ENCODE measurements around the gene FBXO9. TPM values are rescaled to one million over a fixed set of nuclear protein-coding genes. Genes with fewer than 3 reads are reported as not detected.
A peak's percentile ranks its signal among the peaks of the same experiment; 100 is the strongest.

FBXO9 gene
- total and polyA plus RNA-seq, 10 of the 15 experiments (the other 5 are each of a cell fraction or from before 2014, with no cell fraction given), result 9.9 to 68.9 (median 31.3) TPM

DNA sequence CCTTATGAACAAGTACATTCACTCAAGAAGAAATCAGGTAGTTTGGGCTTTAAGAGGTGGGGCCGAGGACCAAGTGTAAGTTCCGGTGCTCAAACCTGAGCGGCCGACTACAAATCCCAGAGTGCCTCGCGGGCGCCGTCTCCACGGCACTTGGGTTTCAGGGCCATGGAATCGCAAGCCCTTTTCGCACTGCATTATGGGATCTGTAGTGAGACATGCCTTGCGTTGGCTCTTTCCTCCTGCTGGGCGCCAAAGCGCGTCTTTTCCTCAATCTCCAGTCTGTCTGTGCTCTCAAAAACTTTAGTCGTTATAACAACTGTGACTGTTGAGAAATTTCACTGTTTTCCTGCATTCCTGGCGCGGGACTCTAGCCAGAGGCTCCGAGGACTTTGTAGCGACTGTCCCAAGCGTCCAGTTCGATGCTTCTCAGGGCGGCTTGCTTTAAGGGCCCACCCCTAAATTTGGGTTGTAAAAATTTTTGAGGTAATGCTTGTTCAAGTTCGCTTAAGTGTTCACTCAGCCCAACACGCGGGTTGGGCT, 408 bp upstream of the FBXO9 start (continued):
- TF ChIP-seq EED (IDR thresholded peaks at IDR 0.05; ENCODE audit: low read depth) (0 out of 2 replicates have a peak, but pooled peaks have one; percentile 17), MXI1 (IDR thresholded peaks at IDR 0.05; ENCODE audit: low read depth, low read length) (peak; percentile 64; the same call in 1 of the 2 replicates), NR2C1 (IDR thresholded peaks at IDR 0.05) (peak; percentile 76), ZNF24 (IDR thresholded peaks at IDR 0.05) (no peak), SREBF1 (IDR thresholded peaks at IDR 0.05; ENCODE audit: low read length) (peak; percentile 62)
- TF ChIP-seq, protein P1, sequence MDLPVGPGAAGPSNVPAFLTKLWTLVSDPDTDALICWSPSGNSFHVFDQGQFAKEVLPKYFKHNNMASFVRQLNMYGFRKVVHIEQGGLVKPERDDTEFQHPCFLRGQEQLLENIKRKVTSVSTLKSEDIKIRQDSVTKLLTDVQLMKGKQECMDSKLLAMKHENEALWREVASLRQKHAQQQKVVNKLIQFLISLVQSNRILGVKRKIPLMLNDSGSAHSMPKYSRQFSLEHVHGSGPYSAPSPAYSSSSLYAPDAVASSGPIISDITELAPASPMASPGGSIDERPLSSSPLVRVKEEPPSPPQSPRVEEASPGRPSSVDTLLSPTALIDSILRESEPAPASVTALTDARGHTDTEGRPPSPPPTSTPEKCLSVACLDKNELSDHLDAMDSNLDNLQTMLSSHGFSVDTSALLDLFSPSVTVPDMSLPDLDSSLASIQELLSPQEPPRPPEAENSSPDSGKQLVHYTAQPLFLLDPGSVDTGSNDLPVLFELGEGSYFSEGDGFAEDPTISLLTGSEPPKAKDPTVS (IDR thresholded peaks at IDR 0.05; ENCODE audit: low read depth, low read length), result no peak; the same call in 1 of the 2 replicates
- TF ChIP-seq, protein P2, sequence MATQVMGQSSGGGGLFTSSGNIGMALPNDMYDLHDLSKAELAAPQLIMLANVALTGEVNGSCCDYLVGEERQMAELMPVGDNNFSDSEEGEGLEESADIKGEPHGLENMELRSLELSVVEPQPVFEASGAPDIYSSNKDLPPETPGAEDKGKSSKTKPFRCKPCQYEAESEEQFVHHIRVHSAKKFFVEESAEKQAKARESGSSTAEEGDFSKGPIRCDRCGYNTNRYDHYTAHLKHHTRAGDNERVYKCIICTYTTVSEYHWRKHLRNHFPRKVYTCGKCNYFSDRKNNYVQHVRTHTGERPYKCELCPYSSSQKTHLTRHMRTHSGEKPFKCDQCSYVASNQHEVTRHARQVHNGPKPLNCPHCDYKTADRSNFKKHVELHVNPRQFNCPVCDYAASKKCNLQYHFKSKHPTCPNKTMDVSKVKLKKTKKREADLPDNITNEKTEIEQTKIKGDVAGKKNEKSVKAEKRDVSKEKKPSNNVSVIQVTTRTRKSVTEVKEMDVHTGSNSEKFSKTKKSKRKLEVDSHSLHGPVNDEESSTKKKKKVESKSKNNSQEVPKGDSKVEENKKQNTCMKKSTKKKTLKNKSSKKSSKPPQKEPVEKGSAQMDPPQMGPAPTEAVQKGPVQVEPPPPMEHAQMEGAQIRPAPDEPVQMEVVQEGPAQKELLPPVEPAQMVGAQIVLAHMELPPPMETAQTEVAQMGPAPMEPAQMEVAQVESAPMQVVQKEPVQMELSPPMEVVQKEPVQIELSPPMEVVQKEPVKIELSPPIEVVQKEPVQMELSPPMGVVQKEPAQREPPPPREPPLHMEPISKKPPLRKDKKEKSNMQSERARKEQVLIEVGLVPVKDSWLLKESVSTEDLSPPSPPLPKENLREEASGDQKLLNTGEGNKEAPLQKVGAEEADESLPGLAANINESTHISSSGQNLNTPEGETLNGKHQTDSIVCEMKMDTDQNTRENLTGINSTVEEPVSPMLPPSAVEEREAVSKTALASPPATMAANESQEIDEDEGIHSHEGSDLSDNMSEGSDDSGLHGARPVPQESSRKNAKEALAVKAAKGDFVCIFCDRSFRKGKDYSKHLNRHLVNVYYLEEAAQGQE (IDR thresholded peaks at IDR 0.05; ENCODE audit: low read depth, low read length), result no peak
- TF ChIP-seq, protein P3, sequence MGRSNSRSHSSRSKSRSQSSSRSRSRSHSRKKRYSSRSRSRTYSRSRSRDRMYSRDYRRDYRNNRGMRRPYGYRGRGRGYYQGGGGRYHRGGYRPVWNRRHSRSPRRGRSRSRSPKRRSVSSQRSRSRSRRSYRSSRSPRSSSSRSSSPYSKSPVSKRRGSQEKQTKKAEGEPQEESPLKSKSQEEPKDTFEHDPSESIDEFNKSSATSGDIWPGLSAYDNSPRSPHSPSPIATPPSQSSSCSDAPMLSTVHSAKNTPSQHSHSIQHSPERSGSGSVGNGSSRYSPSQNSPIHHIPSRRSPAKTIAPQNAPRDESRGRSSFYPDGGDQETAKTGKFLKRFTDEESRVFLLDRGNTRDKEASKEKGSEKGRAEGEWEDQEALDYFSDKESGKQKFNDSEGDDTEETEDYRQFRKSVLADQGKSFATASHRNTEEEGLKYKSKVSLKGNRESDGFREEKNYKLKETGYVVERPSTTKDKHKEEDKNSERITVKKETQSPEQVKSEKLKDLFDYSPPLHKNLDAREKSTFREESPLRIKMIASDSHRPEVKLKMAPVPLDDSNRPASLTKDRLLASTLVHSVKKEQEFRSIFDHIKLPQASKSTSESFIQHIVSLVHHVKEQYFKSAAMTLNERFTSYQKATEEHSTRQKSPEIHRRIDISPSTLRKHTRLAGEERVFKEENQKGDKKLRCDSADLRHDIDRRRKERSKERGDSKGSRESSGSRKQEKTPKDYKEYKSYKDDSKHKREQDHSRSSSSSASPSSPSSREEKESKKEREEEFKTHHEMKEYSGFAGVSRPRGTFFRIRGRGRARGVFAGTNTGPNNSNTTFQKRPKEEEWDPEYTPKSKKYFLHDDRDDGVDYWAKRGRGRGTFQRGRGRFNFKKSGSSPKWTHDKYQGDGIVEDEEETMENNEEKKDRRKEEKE (IDR thresholded peaks at IDR 0.05), result no peak
- TF ChIP-seq, protein P4, sequence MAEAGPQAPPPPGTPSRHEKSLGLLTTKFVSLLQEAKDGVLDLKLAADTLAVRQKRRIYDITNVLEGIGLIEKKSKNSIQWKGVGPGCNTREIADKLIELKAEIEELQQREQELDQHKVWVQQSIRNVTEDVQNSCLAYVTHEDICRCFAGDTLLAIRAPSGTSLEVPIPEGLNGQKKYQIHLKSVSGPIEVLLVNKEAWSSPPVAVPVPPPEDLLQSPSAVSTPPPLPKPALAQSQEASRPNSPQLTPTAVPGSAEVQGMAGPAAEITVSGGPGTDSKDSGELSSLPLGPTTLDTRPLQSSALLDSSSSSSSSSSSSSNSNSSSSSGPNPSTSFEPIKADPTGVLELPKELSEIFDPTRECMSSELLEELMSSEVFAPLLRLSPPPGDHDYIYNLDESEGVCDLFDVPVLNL (IDR thresholded peaks at IDR 0.05; ENCODE audit: low read depth, low read length), result 0 out of 2 replicates have a peak, but pooled peaks have one; percentile 23
- TF ChIP-seq, protein P5, sequence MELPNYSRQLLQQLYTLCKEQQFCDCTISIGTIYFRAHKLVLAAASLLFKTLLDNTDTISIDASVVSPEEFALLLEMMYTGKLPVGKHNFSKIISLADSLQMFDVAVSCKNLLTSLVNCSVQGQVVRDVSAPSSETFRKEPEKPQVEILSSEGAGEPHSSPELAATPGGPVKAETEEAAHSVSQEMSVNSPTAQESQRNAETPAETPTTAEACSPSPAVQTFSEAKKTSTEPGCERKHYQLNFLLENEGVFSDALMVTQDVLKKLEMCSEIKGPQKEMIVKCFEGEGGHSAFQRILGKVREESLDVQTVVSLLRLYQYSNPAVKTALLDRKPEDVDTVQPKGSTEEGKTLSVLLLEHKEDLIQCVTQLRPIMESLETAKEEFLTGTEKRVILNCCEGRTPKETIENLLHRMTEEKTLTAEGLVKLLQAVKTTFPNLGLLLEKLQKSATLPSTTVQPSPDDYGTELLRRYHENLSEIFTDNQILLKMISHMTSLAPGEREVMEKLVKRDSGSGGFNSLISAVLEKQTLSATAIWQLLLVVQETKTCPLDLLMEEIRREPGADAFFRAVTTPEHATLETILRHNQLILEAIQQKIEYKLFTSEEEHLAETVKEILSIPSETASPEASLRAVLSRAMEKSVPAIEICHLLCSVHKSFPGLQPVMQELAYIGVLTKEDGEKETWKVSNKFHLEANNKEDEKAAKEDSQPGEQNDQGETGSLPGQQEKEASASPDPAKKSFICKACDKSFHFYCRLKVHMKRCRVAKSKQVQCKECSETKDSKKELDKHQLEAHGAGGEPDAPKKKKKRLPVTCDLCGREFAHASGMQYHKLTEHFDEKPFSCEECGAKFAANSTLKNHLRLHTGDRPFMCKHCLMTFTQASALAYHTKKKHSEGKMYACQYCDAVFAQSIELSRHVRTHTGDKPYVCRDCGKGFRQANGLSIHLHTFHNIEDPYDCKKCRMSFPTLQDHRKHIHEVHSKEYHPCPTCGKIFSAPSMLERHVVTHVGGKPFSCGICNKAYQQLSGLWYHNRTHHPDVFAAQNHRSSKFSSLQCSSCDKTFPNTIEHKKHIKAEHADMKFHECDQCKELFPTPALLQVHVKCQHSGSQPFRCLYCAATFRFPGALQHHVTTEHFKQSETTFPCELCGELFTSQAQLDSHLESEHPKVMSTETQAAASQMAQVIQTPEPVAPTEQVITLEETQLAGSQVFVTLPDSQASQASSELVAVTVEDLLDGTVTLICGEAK (IDR thresholded peaks at IDR 0.05; ENCODE audit: borderline replicate concordance), result peak; percentile 70; the same call in 1 of the 2 replicates
- TF ChIP-seq, protein P6, sequence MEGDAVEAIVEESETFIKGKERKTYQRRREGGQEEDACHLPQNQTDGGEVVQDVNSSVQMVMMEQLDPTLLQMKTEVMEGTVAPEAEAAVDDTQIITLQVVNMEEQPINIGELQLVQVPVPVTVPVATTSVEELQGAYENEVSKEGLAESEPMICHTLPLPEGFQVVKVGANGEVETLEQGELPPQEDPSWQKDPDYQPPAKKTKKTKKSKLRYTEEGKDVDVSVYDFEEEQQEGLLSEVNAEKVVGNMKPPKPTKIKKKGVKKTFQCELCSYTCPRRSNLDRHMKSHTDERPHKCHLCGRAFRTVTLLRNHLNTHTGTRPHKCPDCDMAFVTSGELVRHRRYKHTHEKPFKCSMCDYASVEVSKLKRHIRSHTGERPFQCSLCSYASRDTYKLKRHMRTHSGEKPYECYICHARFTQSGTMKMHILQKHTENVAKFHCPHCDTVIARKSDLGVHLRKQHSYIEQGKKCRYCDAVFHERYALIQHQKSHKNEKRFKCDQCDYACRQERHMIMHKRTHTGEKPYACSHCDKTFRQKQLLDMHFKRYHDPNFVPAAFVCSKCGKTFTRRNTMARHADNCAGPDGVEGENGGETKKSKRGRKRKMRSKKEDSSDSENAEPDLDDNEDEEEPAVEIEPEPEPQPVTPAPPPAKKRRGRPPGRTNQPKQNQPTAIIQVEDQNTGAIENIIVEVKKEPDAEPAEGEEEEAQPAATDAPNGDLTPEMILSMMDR (IDR thresholded peaks at IDR 0.05 in 2 of 3, conservative IDR thresholded peaks at IDR 0.05 in 1 of 3; ENCODE audit: control insufficient read depth in 2 of 3, extremely low read depth in 1 of 3, insufficient read depth in 1 of 3, low read depth in 3 of 3, low read length in 3 of 3), result 0 out of 6 replicates have a peak, but pooled peaks of 1 of the 3 experiments have one; percentile 4
